ENCODE results near the gene SLC16A5. TPM values are rescaled to one million over a fixed set of nuclear protein-coding genes. Genes with fewer than 3 reads are reported as not detected.

SLC16A5 gene
- total and polyA plus RNA-seq, 12 donors: 0.77 to 3.9 (median 1.7) TPM

DNA sequence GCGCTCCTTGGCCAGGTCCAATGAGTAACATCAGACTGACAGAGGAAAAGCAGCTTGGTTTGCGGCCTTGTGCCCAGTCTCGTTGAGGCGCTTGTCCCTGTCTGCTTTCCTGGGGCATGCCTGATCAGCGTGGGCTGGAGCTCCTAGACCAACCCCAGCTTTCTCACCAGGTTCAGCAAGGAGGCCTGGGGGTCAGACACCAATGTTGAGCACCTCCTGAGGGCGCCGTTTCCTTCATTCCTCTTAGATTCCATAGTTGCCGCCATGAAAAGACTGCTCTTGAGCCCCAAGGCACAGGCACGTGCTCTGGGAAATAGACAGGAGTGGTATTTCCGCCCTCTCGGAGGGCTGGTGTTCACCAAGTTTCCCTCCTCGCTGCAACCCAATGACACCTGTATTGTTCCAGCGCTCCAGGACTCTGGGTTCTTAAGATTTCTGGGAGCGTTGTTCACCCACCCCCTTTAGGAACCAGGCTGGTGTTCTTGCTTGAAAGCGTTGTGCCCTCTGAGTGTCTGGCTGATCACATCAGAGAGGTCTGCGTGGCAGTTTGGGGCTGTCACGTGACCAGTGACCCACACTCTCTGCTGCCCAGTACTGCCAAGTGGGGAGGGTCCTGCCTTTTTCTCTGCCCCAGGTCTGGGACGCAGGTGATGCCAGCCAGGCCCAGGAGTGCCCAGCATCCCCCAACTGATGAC, 22.7 kb upstream of the SLC16A5 start:
- DNase-seq: no peak
- WGBS, 4 donors: 92 to 97% (median 96%) methylated on average over 13 to 18 of the region's 18 CpGs
- TF ChIP-seq, protein P1, sequence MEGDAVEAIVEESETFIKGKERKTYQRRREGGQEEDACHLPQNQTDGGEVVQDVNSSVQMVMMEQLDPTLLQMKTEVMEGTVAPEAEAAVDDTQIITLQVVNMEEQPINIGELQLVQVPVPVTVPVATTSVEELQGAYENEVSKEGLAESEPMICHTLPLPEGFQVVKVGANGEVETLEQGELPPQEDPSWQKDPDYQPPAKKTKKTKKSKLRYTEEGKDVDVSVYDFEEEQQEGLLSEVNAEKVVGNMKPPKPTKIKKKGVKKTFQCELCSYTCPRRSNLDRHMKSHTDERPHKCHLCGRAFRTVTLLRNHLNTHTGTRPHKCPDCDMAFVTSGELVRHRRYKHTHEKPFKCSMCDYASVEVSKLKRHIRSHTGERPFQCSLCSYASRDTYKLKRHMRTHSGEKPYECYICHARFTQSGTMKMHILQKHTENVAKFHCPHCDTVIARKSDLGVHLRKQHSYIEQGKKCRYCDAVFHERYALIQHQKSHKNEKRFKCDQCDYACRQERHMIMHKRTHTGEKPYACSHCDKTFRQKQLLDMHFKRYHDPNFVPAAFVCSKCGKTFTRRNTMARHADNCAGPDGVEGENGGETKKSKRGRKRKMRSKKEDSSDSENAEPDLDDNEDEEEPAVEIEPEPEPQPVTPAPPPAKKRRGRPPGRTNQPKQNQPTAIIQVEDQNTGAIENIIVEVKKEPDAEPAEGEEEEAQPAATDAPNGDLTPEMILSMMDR (IDR thresholded peaks at IDR 0.05): no peak
- no peak for TF ChIP-seq POLR2A (IDR thresholded peaks at IDR 0.05)
- H3K4me1 ChIP-seq (replicated peaks in 1 of 2): no peaks in the 10 kb centered on the region
- intact Hi-C loops (cut with DNase I): loop anchor here in 1 of 2 donors (5.0 to 10.0 kb wide), 2 partner anchors 42 to 60 kb away; partner anchors contain the start of gene ARMC7
- H3K36me3 ChIP-seq (replicated peaks in 1 of 2): peaks cover 0 to 47% of the 10 kb centered on the region in 2 donors
- no peak overlapping the region for H3K4me3 ChIP-seq
- no peaks in the 10 kb centered on the region for H3K27me3 ChIP-seq
- H3K9me3 ChIP-seq (replicated peaks in 1 of 3): no peaks in the 10 kb centered on the region
- no peak overlapping the region for H3K27ac ChIP-seq

DNA sequence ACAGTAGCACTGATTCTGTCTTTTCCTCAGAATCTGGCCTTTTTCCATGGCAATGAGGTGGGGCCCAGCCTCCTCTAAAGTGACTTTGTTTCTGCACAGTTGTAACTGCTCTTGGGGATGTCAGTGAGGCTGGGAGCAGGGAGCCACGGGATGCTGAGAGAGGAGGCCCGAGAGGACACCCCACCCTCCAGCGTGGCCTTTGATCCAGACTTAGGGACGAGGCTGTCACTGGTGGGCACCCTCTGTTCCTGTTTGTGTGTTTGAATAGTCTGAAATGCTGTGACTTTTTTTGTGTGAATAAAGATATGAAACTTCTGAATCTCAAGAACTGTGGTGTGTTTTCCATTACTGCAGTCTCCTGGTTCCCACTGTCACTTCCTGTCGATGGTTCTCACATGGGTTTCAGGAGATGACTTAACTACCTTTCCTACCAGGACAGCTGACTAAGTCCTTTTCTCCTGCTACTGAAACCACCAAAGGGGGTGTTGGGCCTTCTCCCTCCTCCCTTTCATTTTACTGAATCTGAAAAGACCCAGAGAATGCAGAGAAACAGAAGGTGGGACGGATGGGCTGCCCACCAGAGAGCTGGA, 22.1 kb upstream of the SLC16A5 start:
- no peaks in the 10 kb centered on the region for H3K4me1 ChIP-seq (replicated peaks in 1 of 2)
- peaks cover 0 to 40% of the 10 kb centered on the region in 2 donors for H3K36me3 ChIP-seq (replicated peaks in 1 of 2)
- intact Hi-C loops (cut with DNase I): loop anchor here in 1 of 2 donors (10.0 kb wide), 1 partner anchor 61 kb away; no protein-coding TSS in a partner anchor
- no peak for DNase-seq
- H3K27me3 ChIP-seq: no peaks in the 10 kb centered on the region
- TF ChIP-seq, protein P1 (IDR thresholded peaks at IDR 0.05): no peak
- no peak for TF ChIP-seq POLR2A (IDR thresholded peaks at IDR 0.05)
- no peaks in the 10 kb centered on the region for H3K9me3 ChIP-seq (replicated peaks in 1 of 3)
- H3K27ac ChIP-seq: no peak overlapping the region
- H3K4me3 ChIP-seq: no peak overlapping the region
- WGBS, 4 donors: 78 to 83% (median 80%) methylated on average over 5 to 6 of the region's 6 CpGs

DNA sequence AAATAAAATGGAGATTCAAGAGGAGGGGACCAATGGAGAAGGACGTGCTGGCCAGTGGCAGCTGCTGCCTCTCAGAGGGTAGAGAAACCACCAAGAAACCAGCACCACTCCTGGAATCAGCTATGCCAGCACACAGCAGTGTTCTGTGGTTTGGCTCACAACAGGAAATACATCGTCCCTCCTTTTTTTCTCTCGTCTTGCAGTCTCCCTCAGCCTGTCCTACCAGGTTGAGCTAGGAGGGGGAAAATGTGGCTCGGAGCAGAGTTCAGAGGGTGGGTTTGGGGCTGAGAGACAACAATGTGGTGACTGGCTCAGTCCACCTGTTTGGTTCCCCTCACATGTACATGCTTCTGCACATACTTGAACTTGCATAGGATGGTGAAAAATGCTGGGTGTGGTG, 19.9 kb upstream of the SLC16A5 start:
- intact Hi-C loops (cut with DNase I): loop anchor here in 1 of 2 donors (10.0 kb wide), 1 partner anchor 63 kb away; no protein-coding TSS in a partner anchor
- TF ChIP-seq, protein P1 (IDR thresholded peaks at IDR 0.05): no peak
- TF ChIP-seq POLR2A (IDR thresholded peaks at IDR 0.05): no peak
- WGBS, 4 donors: 59 to 74% (median 60%) methylated on average over 4 of the region's 4 CpGs
- DNase-seq: no peak
- H3K27ac ChIP-seq: no peak overlapping the region
- no peaks in the 10 kb centered on the region for H3K27me3 ChIP-seq
- no peaks in the 10 kb centered on the region for H3K9me3 ChIP-seq (replicated peaks in 1 of 3)
- peaks cover 0 to 21% of the 10 kb centered on the region in 2 donors for H3K36me3 ChIP-seq (replicated peaks in 1 of 2)
- H3K4me3 ChIP-seq: no peak overlapping the region
- H3K4me1 ChIP-seq (replicated peaks in 1 of 2): no peaks in the 10 kb centered on the region

DNA sequence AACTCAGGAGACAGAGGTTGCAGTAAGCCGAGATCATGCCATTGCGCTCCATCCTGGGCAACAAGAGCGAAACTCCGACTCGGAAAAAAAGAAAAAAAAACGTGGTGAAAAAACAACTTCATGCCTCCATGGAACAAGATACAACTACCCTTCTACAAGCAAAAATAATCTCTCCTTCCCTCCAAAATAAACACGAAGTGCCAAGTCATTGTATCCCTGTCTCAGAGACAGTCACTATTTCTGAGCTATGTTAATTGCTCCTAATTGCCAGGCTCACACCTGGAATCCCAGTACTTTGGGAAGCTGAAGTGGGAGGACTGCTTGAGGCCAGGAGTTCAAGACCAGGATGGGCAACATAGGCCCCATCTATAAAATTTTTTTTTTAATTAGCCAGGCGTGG, 19.0 kb upstream of the SLC16A5 start:
- H3K9me3 ChIP-seq (replicated peaks in 1 of 3): no peaks in the 10 kb centered on the region
- H3K36me3 ChIP-seq (replicated peaks in 1 of 2): peaks cover 0 to 12% of the 10 kb centered on the region in 2 donors
- intact Hi-C loops (cut with DNase I): loop anchor here in 1 of 2 donors (10.0 kb wide), 1 partner anchor 64 kb away; no protein-coding TSS in a partner anchor
- no peak for DNase-seq
- no peaks in the 10 kb centered on the region for H3K27me3 ChIP-seq
- H3K4me3 ChIP-seq: no peak overlapping the region
- H3K27ac ChIP-seq: no peak overlapping the region
- peaks cover 0 to 5% of the 10 kb centered on the region in 2 donors for H3K4me1 ChIP-seq (replicated peaks in 1 of 2)
- TF ChIP-seq, protein P1 (IDR thresholded peaks at IDR 0.05): no peak
- no peak for TF ChIP-seq POLR2A (IDR thresholded peaks at IDR 0.05)
- 77 to 82% (median 80%) methylated on average over 8 of the region's 8 CpGs for WGBS, 4 donors
